Natural killer cell (primary cell): ENCODE measurements around the gene DCDC1. TPM values are rescaled to one million over a fixed set of nuclear protein-coding genes. Genes with fewer than 3 reads are reported as not detected.

Experiments used
- ATAC-seq, 3 donors: fragments of 150-1000 bp in 2 of 3; fragments of 200-7000 bp in 1 of 3; cut with Tn5 transposase; 1 replicate in 1 of 3; 2 replicates in 2 of 3; pipeline ENCODE4 v1.10.0; 2021; ENCODE audit warnings: mild to moderate bottlenecking in 2 of 3, moderate library complexity in 2 of 3
- DNase-seq, 2 donors: peaks; one replicate each; pipeline versions ENCODE4 v3.0.0 to v3.0.0-alpha.2; 2013 to 2021; ENCODE audit warnings: mixed read lengths in 1 of 2
- H3K27ac ChIP-seq: one replicate; pipeline ENCODE4 v1.5.1; 2013; ENCODE audit warnings: mild to moderate bottlenecking, low read length
- H3K27me3 ChIP-seq: one replicate; pipeline ENCODE4 v1.6.1; 2013; ENCODE audit warnings: low read length; ENCODE audit not compliant: control insufficient read depth, insufficient read depth
- H3K36me3 ChIP-seq: one replicate; pipeline ENCODE4 v1.6.1; 2013; ENCODE audit warnings: low read length; ENCODE audit not compliant: control insufficient read depth, insufficient read depth
- H3K4me1 ChIP-seq: one replicate; pipeline ENCODE4 v1.6.1; 2013; ENCODE audit warnings: low read length; ENCODE audit not compliant: control insufficient read depth, insufficient read depth
- H3K4me3 ChIP-seq: one replicate; pipeline ENCODE4 v1.5.1; 2013; ENCODE audit warnings: low read length
- H3K9me3 ChIP-seq: one replicate; pipeline ENCODE4 v1.6.1; 2013; ENCODE audit warnings: low read length; ENCODE audit not compliant: control insufficient read depth, insufficient read depth
- H3K27ac Mint-ChIP-seq, 2 donors: one replicate each; pipeline ENCODE4 v1.8.0; 2022; ENCODE audit warnings: mild to moderate bottlenecking in 2 of 2, mixed read lengths in 2 of 2, moderate library complexity in 1 of 2
- H3K27me3 Mint-ChIP-seq, 2 donors: one replicate each; pipeline ENCODE4 v1.8.0; 2022; ENCODE audit warnings: low read depth in 2 of 2, mixed read lengths in 2 of 2
- H3K36me3 Mint-ChIP-seq: one replicate; pipeline ENCODE4 v1.8.0; 2022; ENCODE audit warnings: mixed read lengths
- H3K4me1 Mint-ChIP-seq, 2 donors: one replicate each; pipeline ENCODE4 v1.8.0; 2022; ENCODE audit warnings: mixed read lengths in 2 of 2
- H3K4me3 Mint-ChIP-seq: one replicate; pipeline ENCODE4 v1.8.0; 2022; ENCODE audit warnings: mild to moderate bottlenecking, moderate library complexity, mixed read lengths
- H3K9me3 Mint-ChIP-seq, 2 donors: one replicate each; pipeline ENCODE4 v1.8.0; 2022; ENCODE audit warnings: mixed read lengths in 2 of 2
- CTCF ChIP-seq: fragments of 200-600 bp; IDR thresholded peaks from one replicate; pipeline ENCODE4 v1.8.0; 2022; ENCODE audit warnings: antibody characterized with exemption
- WGBS: methylation state at CpG from one replicate; pipeline ENCODE4 v1.1.7; 2013; ENCODE audit warnings: missing lambda C conversion rate; ENCODE audit not compliant: insufficient coverage; 5-methylcytosine and 5-hydroxymethylcytosine counted together
- intact Hi-C: fragments of 100-400 bp; cut with micrococcal nuclease; formaldehyde crosslinking; loops from one replicate; pipeline ENCODE4 v1.14.2; 2022
- total RNA-seq, 4 donors: library from RNA; stranded (reverse); fragments of 120-200 nt in 1 of 4; gene quantifications; one replicate each; pipeline versions ENCODE4 v1.2.3 to v1.2.4, GENCODE V29; 2013 to 2022

Gene DCDC1
- total RNA-seq, 3 donors from 2014 or later (not counting 1 experiment from before 2014, with no cell fraction given) = not detected

- H3K4me3 ChIP-seq = no peak overlapping the region
- H3K4me1 ChIP-seq = no peaks in the 10 kb centered on the region
- H3K27ac Mint-ChIP-seq = no peak overlapping the region
- peaks cover 14 to 44% of the 10 kb centered on the region in 2 donors for H3K27me3 Mint-ChIP-seq
- H3K9me3 Mint-ChIP-seq = peaks cover 0 to 2% of the 10 kb centered on the region in 2 donors
- no peaks in the 10 kb centered on the region for H3K4me1 Mint-ChIP-seq
- H3K27me3 ChIP-seq = peaks cover 2% of the 10 kb centered on the region
- H3K9me3 ChIP-seq = no peaks in the 10 kb centered on the region
- H3K27ac ChIP-seq = no peak overlapping the region
- intact Hi-C loops = no loop called here
- no peak for ATAC-seq
- H3K4me3 Mint-ChIP-seq = no peak overlapping the region
- no peak for TF ChIP-seq CTCF
- H3K36me3 ChIP-seq = no peaks in the 10 kb centered on the region
- WGBS = 5% methylated on average over 2 of the region's 2 CpGs
- DNase-seq = no peak
- H3K36me3 Mint-ChIP-seq = no peaks in the 10 kb centered on the region
Observed at GRCh38 chr11:31337806-31338205, 31.7 kb downstream of the DCDC1 start.

- WGBS = 100% methylated on average over 5 of the region's 6 CpGs
Observed at GRCh38 chr11:31328697-31329096, 40.8 kb downstream of the DCDC1 start.

GRCh38 chr11:31327417-31327816 is 42.1 kb downstream of the DCDC1 start:
- ATAC-seq (no peak), DNase-seq (no peak)
- Histone ChIP-seq H3K27ac (no peak overlapping the region), H3K4me1 (no peaks in the 10 kb centered on the region), H3K4me3 (no peak overlapping the region), H3K9me3 (no peaks in the 10 kb centered on the region), H3K36me3 (no peaks in the 10 kb centered on the region), H3K27me3 (no peaks in the 10 kb centered on the region)
- Mint-ChIP-seq H3K27ac (no peak overlapping the region), H3K36me3 (no peaks in the 10 kb centered on the region), H3K27me3 (peaks cover 0 to 8% of the 10 kb centered on the region in 2 donors), H3K9me3 (no peaks in the 10 kb centered on the region), H3K4me3 (no peak overlapping the region), H3K4me1 (peaks cover 0 to 9% of the 10 kb centered on the region in 2 donors)
- intact Hi-C loops = no loop called here
- WGBS = over 99% methylated on average over 3 of the region's 3 CpGs
- no peak for TF ChIP-seq CTCF

More at GRCh38 chr11:31328697-31329096, 40.8 kb downstream of the DCDC1 start:
- intact Hi-C loops = no loop called here
- H3K4me1 ChIP-seq = no peaks in the 10 kb centered on the region
- no peaks in the 10 kb centered on the region for H3K27me3 ChIP-seq
- no peaks in the 10 kb centered on the region for H3K36me3 ChIP-seq
- Mint-ChIP-seq H3K9me3 (no peaks in the 10 kb centered on the region), H3K4me1 (peaks cover 0 to 9% of the 10 kb centered on the region in 2 donors), H3K4me3 (no peak overlapping the region), H3K27me3 (peaks cover 3 to 10% of the 10 kb centered on the region in 2 donors), H3K27ac (no peak overlapping the region), H3K36me3 (no peaks in the 10 kb centered on the region)
- H3K4me3 ChIP-seq = no peak overlapping the region
- H3K27ac ChIP-seq = no peak overlapping the region
- no peak for DNase-seq
- no peaks in the 10 kb centered on the region for H3K9me3 ChIP-seq
- ATAC-seq = no peak
- TF ChIP-seq CTCF = no peak

- peaks cover 0 to 9% of the 10 kb centered on the region in 2 donors for H3K4me1 Mint-ChIP-seq
- no peak overlapping the region for H3K27ac Mint-ChIP-seq
- peak overlapping the region; percentile 38 for H3K4me3 Mint-ChIP-seq
- no peaks in the 10 kb centered on the region for H3K36me3 ChIP-seq
- WGBS = no CpG with 5 or more reads among the region's 2 CpGs
- no peak for TF ChIP-seq CTCF
- DNase-seq (no peak), ATAC-seq (peak in 2 of 3 donors; percentile 39 to 49)
- intact Hi-C loops = no loop called here
- H3K4me3 ChIP-seq = no peak overlapping the region
- no peaks in the 10 kb centered on the region for H3K36me3 Mint-ChIP-seq
- no peaks in the 10 kb centered on the region for H3K9me3 Mint-ChIP-seq
- no peaks in the 10 kb centered on the region for H3K27me3 Mint-ChIP-seq
- H3K27me3 ChIP-seq = no peaks in the 10 kb centered on the region
- no peak overlapping the region for H3K27ac ChIP-seq
- no peaks in the 10 kb centered on the region for H3K9me3 ChIP-seq
- no peaks in the 10 kb centered on the region for H3K4me1 ChIP-seq
Observed at GRCh38 chr11:31326470-31327148, 42.9 kb downstream of the DCDC1 start.
